ENCODE data around the gene RASSF7. TPM values are rescaled to one million over a fixed set of nuclear protein-coding genes. Genes with fewer than 3 reads are reported as not detected.
A peak's percentile ranks its signal among the peaks of the same experiment; 100 is the strongest.

RASSF7 gene
- total RNA-seq, 1 donor from 2014 or later, result 32.3 TPM

- Histone ChIP-seq H3K36me3 (ENCODE audit: insufficient read depth, low read length) (no peaks in the 10 kb centered on the region), H4K20me1 (ENCODE audit: insufficient read depth, low read length) (no peaks in the 10 kb centered on the region), H3K4me3 (ENCODE audit: insufficient read depth, low read depth, low read length) (no peak overlapping the region), H3K79me2 (ENCODE audit: insufficient read depth, low read length) (no peaks in the 10 kb centered on the region), H2AFZ (ENCODE audit: low read depth, low read length) (no peak overlapping the region), H3K4me1 (ENCODE audit: insufficient read depth, low read length) (peaks cover 8% of the 10 kb centered on the region), H3K27ac (ENCODE audit: low read depth, low read length) (no peak overlapping the region), H3K9me3 (ENCODE audit: insufficient read depth, low read depth, low read length) (no peaks in the 10 kb centered on the region), H3K27me3 (ENCODE audit: insufficient read depth, low read length) (peaks cover 9% of the 10 kb centered on the region), H3K9ac (ENCODE audit: low read length) (no peak overlapping the region), H3K4me2 (ENCODE audit: low read length) (peak overlapping the region; percentile 93)
- Mint-ChIP-seq H3K36me3 (ENCODE audit: low read depth, unreplicated experiment) (peaks cover 9% of the 10 kb centered on the region), H3K27me3 (ENCODE audit: low read depth, unreplicated experiment) (peaks cover 3% of the 10 kb centered on the region), H3K4me1 (ENCODE audit: low read depth, unreplicated experiment) (peaks cover 7% of the 10 kb centered on the region), H3K4me3 (ENCODE audit: unreplicated experiment) (peak overlapping the region; percentile 91), H3K27ac (ENCODE audit: unreplicated experiment) (no peak overlapping the region), H3K9me3 (ENCODE audit: unreplicated experiment) (peaks cover 2% of the 10 kb centered on the region)
- no peak for FAIRE-seq
- no peak for DNase-seq (ENCODE audit: low read depth)
- TF ChIP-seq EZH2 (IDR thresholded peaks at IDR 0.05; ENCODE audit: insufficient read depth, low read length) (no peak), CTCF (IDR thresholded peaks at IDR 0.05; ENCODE audit: insufficient read depth, low read depth, low read length) (no peak)
Observed at GRCh38 chr11:562046-562645, 1.4 kb downstream of the RASSF7 start.

GRCh38 chr11:563066-563811 lies 2.5 kb downstream of the RASSF7 start:
- Histone ChIP-seq H2AFZ (ENCODE audit: low read depth, low read length) (no peak overlapping the region), H3K27ac (ENCODE audit: low read depth, low read length) (no peak overlapping the region), H4K20me1 (ENCODE audit: insufficient read depth, low read length) (no peaks in the 10 kb centered on the region), H3K36me3 (ENCODE audit: insufficient read depth, low read length) (no peaks in the 10 kb centered on the region), H3K27me3 (ENCODE audit: insufficient read depth, low read length) (peaks cover 5% of the 10 kb centered on the region), H3K9me3 (ENCODE audit: insufficient read depth, low read depth, low read length) (no peaks in the 10 kb centered on the region), H3K4me2 (ENCODE audit: low read length) (no peak overlapping the region), H3K4me3 (ENCODE audit: insufficient read depth, low read depth, low read length) (no peak overlapping the region), H3K4me1 (ENCODE audit: insufficient read depth, low read length) (peaks cover 8% of the 10 kb centered on the region), H3K79me2 (ENCODE audit: insufficient read depth, low read length) (no peaks in the 10 kb centered on the region), H3K9ac (ENCODE audit: low read length) (no peak overlapping the region)
- Mint-ChIP-seq H3K4me3 (ENCODE audit: unreplicated experiment) (no peak overlapping the region), H3K4me1 (ENCODE audit: low read depth, unreplicated experiment) (peaks cover 7% of the 10 kb centered on the region), H3K27ac (ENCODE audit: unreplicated experiment) (no peak overlapping the region), H3K36me3 (ENCODE audit: low read depth, unreplicated experiment) (peaks cover 9% of the 10 kb centered on the region), H3K9me3 (ENCODE audit: unreplicated experiment) (peaks cover 2% of the 10 kb centered on the region), H3K27me3 (ENCODE audit: low read depth, unreplicated experiment) (no peaks in the 10 kb centered on the region)
- FAIRE-seq (no peak), DNase-seq (ENCODE audit: low read depth) (no peak)
- TF ChIP-seq CTCF (IDR thresholded peaks at IDR 0.05; ENCODE audit: insufficient read depth, low read depth, low read length) (no peak), EZH2 (IDR thresholded peaks at IDR 0.05; ENCODE audit: insufficient read depth, low read length) (no peak)
